Peyer's patch (tissue), 4 donors: ENCODE results near the gene CDKAL1.

Source experiments
- POLR2A ChIP-seq, 2 donors: fragments of 450-650 bp; IDR thresholded peaks; one replicate each; pipeline ENCODE4 v1.5.1; 2017; ENCODE audit warnings: antibody characterized with exemption in 2 of 2, mild to moderate bottlenecking in 2 of 2, moderate library complexity in 2 of 2
- TF ChIP-seq, protein P1 (sequence below), 6 experiments: fragments of 450-650 bp in 4 of 6; fragments of 200-600 bp in 2 of 6; sonication (generic) in 1 of 6; IDR thresholded peaks; one replicate each; pipeline ENCODE4 v1.5.1; 2017 to 2019; ENCODE audit warnings: antibody characterized with exemption in 6 of 6, mild to moderate bottlenecking in 3 of 6, moderate library complexity in 1 of 6

DNA sequence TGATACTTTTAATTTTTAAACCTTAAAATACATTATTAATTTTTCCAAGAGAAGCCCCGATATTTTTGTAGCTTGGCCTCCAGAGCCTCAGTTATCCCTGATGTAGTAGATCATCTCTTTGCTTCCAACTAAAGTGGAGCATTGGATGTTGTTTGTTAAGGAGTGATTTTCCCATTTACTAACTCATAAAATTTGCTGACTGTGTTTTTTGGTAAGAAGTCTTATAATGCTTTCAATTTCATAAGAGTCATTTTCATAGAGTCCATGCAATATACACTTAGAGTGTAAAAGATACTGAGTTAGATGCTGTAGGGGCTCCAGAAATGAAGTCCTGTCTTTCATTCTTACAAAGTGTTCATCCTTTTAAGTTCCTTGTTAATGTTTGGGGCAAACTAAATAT is 46.8 kb downstream of the CDKAL1 start:
- TF ChIP-seq POLR2A (IDR thresholded peaks at IDR 0.05) = no peak
- TF ChIP-seq, protein P1, sequence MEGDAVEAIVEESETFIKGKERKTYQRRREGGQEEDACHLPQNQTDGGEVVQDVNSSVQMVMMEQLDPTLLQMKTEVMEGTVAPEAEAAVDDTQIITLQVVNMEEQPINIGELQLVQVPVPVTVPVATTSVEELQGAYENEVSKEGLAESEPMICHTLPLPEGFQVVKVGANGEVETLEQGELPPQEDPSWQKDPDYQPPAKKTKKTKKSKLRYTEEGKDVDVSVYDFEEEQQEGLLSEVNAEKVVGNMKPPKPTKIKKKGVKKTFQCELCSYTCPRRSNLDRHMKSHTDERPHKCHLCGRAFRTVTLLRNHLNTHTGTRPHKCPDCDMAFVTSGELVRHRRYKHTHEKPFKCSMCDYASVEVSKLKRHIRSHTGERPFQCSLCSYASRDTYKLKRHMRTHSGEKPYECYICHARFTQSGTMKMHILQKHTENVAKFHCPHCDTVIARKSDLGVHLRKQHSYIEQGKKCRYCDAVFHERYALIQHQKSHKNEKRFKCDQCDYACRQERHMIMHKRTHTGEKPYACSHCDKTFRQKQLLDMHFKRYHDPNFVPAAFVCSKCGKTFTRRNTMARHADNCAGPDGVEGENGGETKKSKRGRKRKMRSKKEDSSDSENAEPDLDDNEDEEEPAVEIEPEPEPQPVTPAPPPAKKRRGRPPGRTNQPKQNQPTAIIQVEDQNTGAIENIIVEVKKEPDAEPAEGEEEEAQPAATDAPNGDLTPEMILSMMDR (IDR thresholded peaks at IDR 0.05) = no peak
